Endodermal cell (in vitro differentiated cells): ENCODE data around the gene CTTN. TPM values are rescaled to one million over a fixed set of nuclear protein-coding genes. Genes with fewer than 3 reads are reported as not detected.

ENCODE experiments used
- DNase-seq: peaks from one replicate; pipeline ENCODE4 v3.0.0-alpha.2; 2017
- H3K27ac ChIP-seq: 2 replicates; pipeline ENCODE4 v1.5.1; 2013; ENCODE audit warnings: mild to moderate bottlenecking, low read depth, low read length, moderate library complexity
- H3K27me3 ChIP-seq: 2 replicates; pipeline ENCODE4 v1.6.1; 2013; ENCODE audit warnings: mild to moderate bottlenecking, low read length, moderate library complexity; ENCODE audit not compliant: insufficient read depth, control insufficient read depth, poor library complexity, severe bottlenecking
- H3K36me3 ChIP-seq: 2 replicates; pipeline ENCODE4 v1.7.0; 2013; ENCODE audit warnings: mild to moderate bottlenecking, low read length, moderate library complexity; ENCODE audit not compliant: control insufficient read depth, insufficient read depth
- H3K4me1 ChIP-seq: one replicate; pipeline ENCODE4 v1.7.0; 2013; ENCODE audit warnings: low read length; ENCODE audit not compliant: control insufficient read depth, insufficient read depth
- H3K4me3 ChIP-seq: 2 replicates; pipeline ENCODE4 v1.5.1; 2013; ENCODE audit warnings: mild to moderate bottlenecking, low read length, moderate library complexity
- H3K9ac ChIP-seq: 2 replicates; pipeline ENCODE4 v1.6.1; 2013; ENCODE audit warnings: mild to moderate bottlenecking, low read length, moderate library complexity; ENCODE audit not compliant: poor library complexity, severe bottlenecking; ENCODE audit errors: extremely low read depth
- H3K9me3 ChIP-seq: 2 replicates; pipeline ENCODE4 v1.6.1; 2013; ENCODE audit warnings: mild to moderate bottlenecking, low read length, moderate library complexity; ENCODE audit not compliant: control insufficient read depth
- H3K27ac Mint-ChIP-seq: 2 replicates; pipeline ENCODE4 v1.8.0; 2020; ENCODE audit warnings: mixed read lengths
- H3K27me3 Mint-ChIP-seq: 2 replicates; pipeline ENCODE4 v1.8.0; 2021; ENCODE audit warnings: mild to moderate bottlenecking, mixed read lengths; ENCODE audit not compliant: insufficient read depth
- H3K36me3 Mint-ChIP-seq: 2 replicates; pipeline ENCODE4 v1.8.0; 2020; ENCODE audit warnings: low read depth, mixed read lengths
- H3K4me1 Mint-ChIP-seq: 2 replicates; pipeline ENCODE4 v1.8.0; 2020; ENCODE audit warnings: mixed read lengths
- H3K4me3 Mint-ChIP-seq: 2 replicates; pipeline ENCODE4 v1.8.0; 2020; ENCODE audit warnings: mild to moderate bottlenecking, moderate library complexity, mixed read lengths
- H3K9me3 Mint-ChIP-seq: 2 replicates; pipeline ENCODE4 v1.8.0; 2020; ENCODE audit warnings: mild to moderate bottlenecking, mixed read lengths
- CTCF ChIP-seq: fragments of 200-600 bp; sonication (generic); conservative IDR thresholded peaks from 2 replicates; pipeline ENCODE4 v1.5.0; 2021; ENCODE audit warnings: antibody characterized with exemption, mild to moderate bottlenecking
- WGBS, 2 experiments: methylation state at CpG; one replicate each; pipeline versions ENCODE4 v1.1.5 to v1.1.7; 2013; ENCODE audit warnings: missing lambda C conversion rate in 2 of 2, mixed read lengths in 1 of 2; ENCODE audit not compliant: insufficient coverage in 1 of 2, insufficient read length in 1 of 2; 5-methylcytosine and 5-hydroxymethylcytosine counted together
- total RNA-seq, 2 donors: library from RNA; stranded (reverse); fragmentation: NEBNext Ultra II Directional in 1 of 2; extraction: Animal tissue kit (Norgen Biotek cat#: 25700) in 1 of 2; gene quantifications; 2 replicates in 1 of 2; 3 replicates in 1 of 2; pipeline ENCODE4 v1.2.1, GENCODE V29; 2021

The CTTN gene
- total RNA-seq, 2 donors from 2014 or later, result 282 to 283 TPM

- Histone ChIP-seq H3K27me3 (no peaks in the 10 kb centered on the region), H3K27ac (no peak overlapping the region), H3K9ac (no peak overlapping the region), H3K9me3 (no peaks in the 10 kb centered on the region), H3K36me3 (no peaks in the 10 kb centered on the region), H3K4me3 (no peak overlapping the region), H3K4me1 (no peaks in the 10 kb centered on the region)
- Mint-ChIP-seq H3K4me3 (no peak overlapping the region), H3K27ac (no peak overlapping the region), H3K36me3 (peaks cover 15% of the 10 kb centered on the region), H3K9me3 (no peaks in the 10 kb centered on the region), H3K27me3 (no peaks in the 10 kb centered on the region), H3K4me1 (peaks cover 10% of the 10 kb centered on the region)
- WGBS, 2 experiments, result 93 to 95% methylated on average over 3 to 12 of the region's 12 CpGs
- no peak for TF ChIP-seq CTCF
- DNase-seq, result no peak
These were observed 84.2 kb downstream of the CTTN start for GRCh38 chr11:70482529-70482917.

GRCh38 chr11:70483077-70483861, 84.9 kb downstream of the CTTN start:
- peak; percentile 73 for TF ChIP-seq CTCF
- H3K36me3 ChIP-seq, result no peaks in the 10 kb centered on the region
- 89 to 100% methylated on average over 1 to 8 of the region's 9 CpGs for WGBS, 2 experiments
- Mint-ChIP-seq H3K27me3 (no peaks in the 10 kb centered on the region), H3K27ac (peak overlapping the region; percentile 31), H3K9me3 (no peaks in the 10 kb centered on the region), H3K36me3 (peaks cover 19% of the 10 kb centered on the region), H3K4me1 (peaks cover 10% of the 10 kb centered on the region), H3K4me3 (no peak overlapping the region)
- H3K4me3 ChIP-seq, result no peak overlapping the region
- no peaks in the 10 kb centered on the region for H3K27me3 ChIP-seq
- no peaks in the 10 kb centered on the region for H3K4me1 ChIP-seq
- DNase-seq, result peak; percentile 71
- no peaks in the 10 kb centered on the region for H3K9me3 ChIP-seq
- H3K27ac ChIP-seq, result no peak overlapping the region
- H3K9ac ChIP-seq, result no peak overlapping the region

GRCh38 chr11:70483917-70484316, 85.6 kb downstream of the CTTN start:
- Histone ChIP-seq H3K27ac (no peak overlapping the region), H3K4me3 (no peak overlapping the region), H3K9ac (no peak overlapping the region), H3K4me1 (no peaks in the 10 kb centered on the region), H3K27me3 (no peaks in the 10 kb centered on the region), H3K9me3 (no peaks in the 10 kb centered on the region), H3K36me3 (no peaks in the 10 kb centered on the region)
- no peak overlapping the region for H3K4me3 Mint-ChIP-seq
- peaks cover 23% of the 10 kb centered on the region for H3K36me3 Mint-ChIP-seq
- H3K4me1 Mint-ChIP-seq, result peaks cover 10% of the 10 kb centered on the region
- H3K9me3 Mint-ChIP-seq, result no peaks in the 10 kb centered on the region
- H3K27ac Mint-ChIP-seq, result no peak overlapping the region
- WGBS, 2 experiments, result 91 to 92% methylated on average over 2 of the region's 2 CpGs
- TF ChIP-seq CTCF, result no peak
- H3K27me3 Mint-ChIP-seq, result no peaks in the 10 kb centered on the region
- no peak for DNase-seq
